CD14-positive monocyte (primary cell): ENCODE data around the gene ODAD3. TPM values are rescaled to one million over a fixed set of nuclear protein-coding genes. Genes with fewer than 3 reads are reported as not detected.

Experiments
- DNase-seq, 3 donors: peaks; one replicate each; pipeline ENCODE4 v3.0.0-alpha.2; 2011 to 2022
- H2AFZ ChIP-seq: 2 replicates; pipeline ENCODE4 v1.6.0; 2012; ENCODE audit warnings: mild to moderate bottlenecking, low read depth, low read length, inconsistent platforms; ENCODE audit not compliant: insufficient read depth, poor library complexity, severe bottlenecking
- H3K27ac ChIP-seq, 2 donors: 1 replicate in 1 of 2; 2 replicates in 1 of 2; pipeline ENCODE4 v1.5.1; 2012 to 2013; ENCODE audit warnings: low read length in 2 of 2, control low read depth in 1 of 2, inconsistent platforms in 1 of 2, low read depth in 1 of 2, mild to moderate bottlenecking in 1 of 2
- H3K27me3 ChIP-seq, 2 donors: one replicate each; pipeline versions ENCODE4 v1.6.0 to v1.6.1; 2011 to 2013; ENCODE audit warnings: low read length in 2 of 2; ENCODE audit not compliant: control insufficient read depth in 2 of 2, insufficient read depth in 2 of 2
- H3K36me3 ChIP-seq, 2 donors: replicated peaks in 1 of 2; 1 replicate in 1 of 2; 2 replicates in 1 of 2; pipeline versions ENCODE4 v1.5.1 to v1.6.1; 2012 to 2013; ENCODE audit warnings: low read length in 2 of 2, control low read depth in 1 of 2, inconsistent platforms in 1 of 2, mild to moderate bottlenecking in 1 of 2; ENCODE audit not compliant: insufficient read depth in 2 of 2, control insufficient read depth in 1 of 2
- H3K4me1 ChIP-seq, 2 donors: 1 replicate in 1 of 2; 2 replicates in 1 of 2; pipeline versions ENCODE4 v1.5.1 to v1.6.1; 2012 to 2013; ENCODE audit warnings: low read length in 2 of 2, control low read depth in 1 of 2, inconsistent platforms in 1 of 2, mild to moderate bottlenecking in 1 of 2, moderate library complexity in 1 of 2; ENCODE audit not compliant: insufficient read depth in 2 of 2, control insufficient read depth in 1 of 2
- H3K4me2 ChIP-seq: replicated peaks from 2 replicates; pipeline ENCODE3; 2012; ENCODE audit warnings: low read length, moderate library complexity, mild to moderate bottlenecking; ENCODE audit not compliant: poor library complexity, severe bottlenecking; ENCODE audit errors: extremely low read depth
- H3K4me3 ChIP-seq, 3 experiments: fragments of 200-600 bp in 1 of 3; sonication (generic) in 1 of 3; replicated peaks in 1 of 3; 1 replicate in 2 of 3; 2 replicates in 1 of 3; pipeline ENCODE4 v1.5.1; 2011 to 2013; ENCODE audit warnings: low read length in 3 of 3, mild to moderate bottlenecking in 3 of 3, control low read depth in 2 of 3, low read depth in 2 of 3, inconsistent platforms in 1 of 3, moderate library complexity in 1 of 3
- H3K79me2 ChIP-seq: 2 replicates; pipeline ENCODE4 v1.6.0; 2012; ENCODE audit warnings: mild to moderate bottlenecking, control low read depth, inconsistent platforms, low read length, moderate library complexity; ENCODE audit not compliant: insufficient read depth
- H3K9ac ChIP-seq: 2 replicates; pipeline ENCODE4 v1.6.0; 2017; ENCODE audit warnings: low read length, mild to moderate bottlenecking; ENCODE audit not compliant: insufficient read depth, poor library complexity, severe bottlenecking
- H3K9me3 ChIP-seq, 2 donors: replicated peaks in 1 of 2; 1 replicate in 1 of 2; 2 replicates in 1 of 2; pipeline versions ENCODE4 v1.5.1 to v1.6.1; 2012 to 2013; ENCODE audit warnings: low read length in 2 of 2, control low read depth in 1 of 2; ENCODE audit not compliant: control insufficient read depth in 1 of 2, insufficient read depth in 1 of 2
- H4K20me1 ChIP-seq: 2 replicates; pipeline ENCODE4 v1.6.0; 2012; ENCODE audit warnings: mild to moderate bottlenecking, low read length, control low read depth, moderate library complexity; ENCODE audit not compliant: insufficient read depth
- H3K27ac Mint-ChIP-seq, 7 donors: one replicate each; pipeline ENCODE4 v1.8.0; 2020; ENCODE audit warnings: mild to moderate bottlenecking in 7 of 7, mixed read lengths in 7 of 7, moderate library complexity in 6 of 7, inconsistent platforms in 2 of 7
- H3K27me3 Mint-ChIP-seq, 3 donors: one replicate each; pipeline ENCODE4 v1.8.0; 2021 to 2022; ENCODE audit warnings: low read depth in 3 of 3, mild to moderate bottlenecking in 3 of 3, mixed read lengths in 3 of 3, moderate library complexity in 3 of 3, inconsistent platforms in 1 of 3
- H3K36me3 Mint-ChIP-seq, 2 donors: one replicate each; pipeline ENCODE4 v1.8.0; 2020; ENCODE audit warnings: mixed read lengths in 2 of 2, inconsistent platforms in 1 of 2, mild to moderate bottlenecking in 1 of 2
- H3K4me1 Mint-ChIP-seq: one replicate; pipeline ENCODE4 v1.8.0; 2020; ENCODE audit warnings: mild to moderate bottlenecking, mixed read lengths
- H3K4me3 Mint-ChIP-seq, 2 donors: one replicate each; pipeline ENCODE4 v1.8.0; 2020; ENCODE audit warnings: mild to moderate bottlenecking in 2 of 2, mixed read lengths in 2 of 2, moderate library complexity in 1 of 2
- H3K9me3 Mint-ChIP-seq, 7 donors: one replicate each; pipeline ENCODE4 v1.8.0; 2020 to 2022; ENCODE audit warnings: mixed read lengths in 7 of 7, mild to moderate bottlenecking in 6 of 7, moderate library complexity in 6 of 7, inconsistent platforms in 2 of 7
- WGBS: methylation state at CpG from one replicate; pipeline ENCODE4 v1.1.5; 2013; ENCODE audit warnings: missing lambda C conversion rate; ENCODE audit not compliant: insufficient coverage; 5-methylcytosine and 5-hydroxymethylcytosine counted together
- intact Hi-C, 2 donors: fragments of 100-400 bp; cut with micrococcal nuclease; formaldehyde crosslinking; loops; one replicate each; pipeline versions ENCODE4 v1.15.0 to v1.15.1; 2023
- polyA plus RNA-seq, 3 donors: library from polyadenylated mRNA; depleted of rRNA in 1 of 3; unstranded in 2 of 3; stranded (reverse) in 1 of 3; fragments of 300-500 nt in 2 of 3; fragments of >200 nt in 1 of 3; fragmentation: Illumina TruSeq in 2 of 3; gene quantifications; 1 replicate in 2 of 3; 2 replicates in 1 of 3; pipeline ENCODE4 v1.2.3, GENCODE V29; 2012 to 2021
- TF ChIP-seq, protein P1 (sequence below): fragments of 200-600 bp; IDR thresholded peaks from one replicate; pipeline ENCODE4 v1.8.0; 2022; ENCODE audit warnings: antibody characterized with exemption, mild to moderate bottlenecking

ODAD3 gene
- polyA plus RNA-seq, 3 donors = 0.43 to 0.88 (median 0.61) TPM

DNA sequence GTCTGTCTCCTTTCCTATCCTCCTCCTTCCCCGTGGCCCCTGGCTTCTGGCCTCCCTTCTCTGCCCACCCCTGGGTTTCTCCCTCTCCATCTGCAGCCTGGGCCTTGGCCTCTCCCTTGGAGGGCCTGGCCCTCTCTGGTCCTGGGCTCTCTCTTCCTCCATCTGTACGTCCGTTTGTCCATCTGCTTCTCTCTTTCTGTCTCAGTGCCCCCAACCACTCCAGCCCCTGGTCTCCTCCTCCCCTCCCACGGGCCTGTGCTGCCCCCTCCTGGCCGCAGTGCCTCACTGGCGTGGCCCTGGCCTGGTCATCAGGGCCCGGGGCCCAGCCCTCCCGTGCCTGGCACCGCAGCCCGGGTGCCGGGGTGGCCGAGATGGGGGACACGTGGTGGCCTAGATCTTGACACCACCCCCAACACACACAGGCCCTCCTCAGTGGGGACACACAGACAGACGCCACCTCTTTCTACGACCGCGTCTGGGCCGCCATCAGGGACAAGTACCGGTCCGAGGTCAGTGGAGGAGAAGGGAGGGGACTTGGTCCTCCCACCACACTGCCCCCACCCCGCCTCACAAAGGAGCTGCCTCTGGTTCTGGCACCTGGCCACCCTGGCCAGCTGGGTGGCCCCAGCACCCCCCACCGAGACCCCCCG is 11.9 kb upstream of the ODAD3 start:
- intact Hi-C loops = loop anchor here (1.0 to 5.0 kb wide), 2 partner anchors 158 to 159 kb away; no protein-coding TSS in a partner anchor
- no peak overlapping the region for H3K27ac ChIP-seq
- H3K27me3 Mint-ChIP-seq = peaks cover 0 to 2% (median 2%) of the 10 kb centered on the region in 3 donors
- peaks cover 51 to 85% of the 10 kb centered on the region in 2 donors for H3K36me3 Mint-ChIP-seq
- no peak overlapping the region for H3K4me3 Mint-ChIP-seq
- H3K27me3 ChIP-seq = no peaks in the 10 kb centered on the region
- peaks cover 28% of the 10 kb centered on the region for H4K20me1 ChIP-seq
- no peaks in the 10 kb centered on the region for H3K4me1 ChIP-seq
- no peaks in the 10 kb centered on the region for H3K9me3 ChIP-seq
- H3K9me3 Mint-ChIP-seq = no peaks in the 10 kb centered on the region
- H3K36me3 ChIP-seq = peaks cover 73 to 93% of the 10 kb centered on the region in 2 donors
- peaks cover 2% of the 10 kb centered on the region for H3K4me1 Mint-ChIP-seq
- H3K9ac ChIP-seq = no peak overlapping the region
- no peak overlapping the region for H2AFZ ChIP-seq
- H3K79me2 ChIP-seq = no peaks in the 10 kb centered on the region
- no peak overlapping the region for H3K4me2 ChIP-seq
- TF ChIP-seq, protein P1, sequence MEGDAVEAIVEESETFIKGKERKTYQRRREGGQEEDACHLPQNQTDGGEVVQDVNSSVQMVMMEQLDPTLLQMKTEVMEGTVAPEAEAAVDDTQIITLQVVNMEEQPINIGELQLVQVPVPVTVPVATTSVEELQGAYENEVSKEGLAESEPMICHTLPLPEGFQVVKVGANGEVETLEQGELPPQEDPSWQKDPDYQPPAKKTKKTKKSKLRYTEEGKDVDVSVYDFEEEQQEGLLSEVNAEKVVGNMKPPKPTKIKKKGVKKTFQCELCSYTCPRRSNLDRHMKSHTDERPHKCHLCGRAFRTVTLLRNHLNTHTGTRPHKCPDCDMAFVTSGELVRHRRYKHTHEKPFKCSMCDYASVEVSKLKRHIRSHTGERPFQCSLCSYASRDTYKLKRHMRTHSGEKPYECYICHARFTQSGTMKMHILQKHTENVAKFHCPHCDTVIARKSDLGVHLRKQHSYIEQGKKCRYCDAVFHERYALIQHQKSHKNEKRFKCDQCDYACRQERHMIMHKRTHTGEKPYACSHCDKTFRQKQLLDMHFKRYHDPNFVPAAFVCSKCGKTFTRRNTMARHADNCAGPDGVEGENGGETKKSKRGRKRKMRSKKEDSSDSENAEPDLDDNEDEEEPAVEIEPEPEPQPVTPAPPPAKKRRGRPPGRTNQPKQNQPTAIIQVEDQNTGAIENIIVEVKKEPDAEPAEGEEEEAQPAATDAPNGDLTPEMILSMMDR = peak; percentile 80
- H3K27ac Mint-ChIP-seq = peak overlapping the region in 3 of 7 donors; percentile 35 to 85 (median 70)
- WGBS = 60% methylated on average over 7 of the region's 23 CpGs
- H3K4me3 ChIP-seq = no peak overlapping the region
- DNase-seq = peak; percentile 22 to 54 (median 41)

GRCh38 chr19:11446271-11446651 is 11.3 kb upstream of the ODAD3 start:
- Mint-ChIP-seq H3K36me3 (peaks cover 54 to 89% of the 10 kb centered on the region in 2 donors), H3K4me1 (peaks cover 2% of the 10 kb centered on the region), H3K4me3 (no peak overlapping the region), H3K9me3 (no peaks in the 10 kb centered on the region), H3K27me3 (peaks cover 0 to 2% (median 2%) of the 10 kb centered on the region in 3 donors), H3K27ac (no peak overlapping the region)
- no peak overlapping the region for H3K4me3 ChIP-seq
- H4K20me1 ChIP-seq = peaks cover 33% of the 10 kb centered on the region
- H3K27me3 ChIP-seq = no peaks in the 10 kb centered on the region
- H3K27ac ChIP-seq = no peak overlapping the region
- intact Hi-C loops = loop anchor here (1.0 to 5.0 kb wide), 2 partner anchors 158 to 159 kb away; no protein-coding TSS in a partner anchor
- TF ChIP-seq, protein P1 = no peak
- no peak for DNase-seq
- no peak overlapping the region for H2AFZ ChIP-seq
- WGBS = 96% methylated on average over 9 of the region's 14 CpGs
- peaks cover 79 to 98% of the 10 kb centered on the region in 2 donors for H3K36me3 ChIP-seq
- H3K79me2 ChIP-seq = peaks cover 4% of the 10 kb centered on the region
- H3K4me1 ChIP-seq = no peaks in the 10 kb centered on the region
- no peak overlapping the region for H3K4me2 ChIP-seq
- no peaks in the 10 kb centered on the region for H3K9me3 ChIP-seq
- no peak overlapping the region for H3K9ac ChIP-seq
